ENCODE results near the gene ZDHHC20. TPM values are rescaled to one million over a fixed set of nuclear protein-coding genes. Genes with fewer than 3 reads are reported as not detected.

Gene ZDHHC20
- total and polyA plus RNA-seq, 10 of the 15 experiments (the other 5 are each of a cell fraction or from before 2014, with no cell fraction given): 8.6 to 57.8 (median 41.7) TPM

GRCh38 chr13:21466527-21466926, 7.4 kb upstream of the ZDHHC20 start:
- H3K9me3 ChIP-seq (replicated peaks; ENCODE audit: control insufficient read depth, insufficient read depth, low read length): no peaks in the 10 kb centered on the region
- intact Hi-C loops (cut with micrococcal nuclease; ENCODE audit: unreplicated experiment) (no loop called here), in situ Hi-C loops (cut with MboI) (no loop called here)
- no peak overlapping the region for H3K4me2 ChIP-seq (ENCODE audit: control insufficient read depth, insufficient read depth)
- H3K36me3 ChIP-seq (ENCODE audit: control insufficient read depth in 2 of 2, insufficient read depth in 2 of 2, low read length in 1 of 2): no peaks in the 10 kb centered on the region
- DNase-seq (ENCODE audit: low read depth, low spot score) (no peak), FAIRE-seq (no peak), ATAC-seq (no peak)
- ChIA-PET RAD21 (ENCODE audit: unreplicated experiment) (no interaction called here), SMC1A (ENCODE audit: uncharacterized antibody, unreplicated experiment) (interaction anchor here (1.6 kb wide), 1 partner anchor 10 kb away, joined by 6 read pairs; no protein-coding TSS in a partner anchor), POLR2A (no interaction called here), CTCF (interaction anchor here (3.2 kb wide), 1 partner anchor 10 kb away, joined by 17 read pairs; no protein-coding TSS in a partner anchor)
- H2AFZ ChIP-seq (ENCODE audit: control insufficient read depth, low read depth, low read length): no peak overlapping the region
- no TSS peak for BruUV-seq (replicated peaks)
- H4K20me1 ChIP-seq (ENCODE audit: control insufficient read depth, insufficient read depth): no peaks in the 10 kb centered on the region
- TF ChIP-seq TARDBP (IDR thresholded peaks at IDR 0.05; ENCODE audit: borderline replicate concordance) (no peak), SRF (IDR thresholded peaks at IDR 0.05; ENCODE audit: low read depth in 2 of 2, low read length in 2 of 2) (no peak), CEBPB (IDR thresholded peaks at IDR 0.05; ENCODE audit: borderline replicate concordance in 1 of 2, low read depth in 2 of 2, low read length in 2 of 2) (no peak), MYC (IDR thresholded peaks at IDR 0.05; ENCODE audit: insufficient read depth, insufficient read length, insufficient replicate concordance, low read length, severe bottlenecking) (no peak), TAF1 (IDR thresholded peaks at IDR 0.05; ENCODE audit: borderline replicate concordance, low read depth, low read length) (no peak), TCF12 (IDR thresholded peaks at IDR 0.05; ENCODE audit: low read depth, low read length) (no peak), TBL1XR1 (IDR thresholded peaks at IDR 0.05; ENCODE audit: low read depth, low read length) (no peak), BCL11A (IDR thresholded peaks at IDR 0.05; ENCODE audit: low read depth, low read length) (no peak), SMAD1 (IDR thresholded peaks at IDR 0.05; ENCODE audit: low read depth, partially characterized antibody) (no peak), TCF7 (IDR thresholded peaks at IDR 0.05; ENCODE audit: borderline replicate concordance) (no peak), FOXK2 (IDR thresholded peaks at IDR 0.05) (no peak), ZNF622 (IDR thresholded peaks at IDR 0.05) (no peak), MEF2B (IDR thresholded peaks at IDR 0.05; ENCODE audit: partially characterized antibody, poor library complexity, severe bottlenecking) (no peak), CREB1 (IDR thresholded peaks at IDR 0.05; ENCODE audit: low read depth) (no peak), KLF5 (IDR thresholded peaks at IDR 0.05; ENCODE audit: partially characterized antibody) (no peak), NFYA (IDR thresholded peaks at IDR 0.05; ENCODE audit: borderline replicate concordance, low read depth, low read length) (no peak), JUND (IDR thresholded peaks at IDR 0.05; ENCODE audit: low read depth, low read length) (no peak)
- no peak overlapping the region for H3K4me3 ChIP-seq
- 72% methylated on average over 7 of the region's 7 CpGs for WGBS (ENCODE audit: insufficient coverage, insufficient replicate concordance, low lambda C conversion rate, missing lambda C conversion rate)
- no peak overlapping the region for H3K9ac ChIP-seq (ENCODE audit: control insufficient read depth, insufficient read depth, low read length)
- H3K27ac ChIP-seq (ENCODE audit: control insufficient read depth, insufficient read depth): no peak overlapping the region
- no peaks in the 10 kb centered on the region for H3K27me3 ChIP-seq (replicated peaks in 1 of 2; ENCODE audit: control insufficient read depth in 2 of 2, insufficient read depth in 2 of 2, low read length in 1 of 2)
- no peaks in the 10 kb centered on the region for H3K4me1 ChIP-seq (ENCODE audit: control insufficient read depth, insufficient read depth, low read length)
- H3K79me2 ChIP-seq (ENCODE audit: control insufficient read depth, insufficient read depth, low read length): no peaks in the 10 kb centered on the region
